Measurements from ENCODE around the gene WDR70.
"Not testable (repeated sequence)": the region's sequence is repeated elsewhere in the genome, so short reads cannot be mapped to it uniquely, and the experiment has no call there.

Gene WDR70

GRCh38 chr5:37771731-37772130 is 392.6 kb downstream of the WDR70 start:
- no peak for DNase-seq

- no peak for DNase-seq
Measured at GRCh38 chr5:37772255-37772654, 393.1 kb downstream of the WDR70 start.

GRCh38 chr5:37773809-37774208 is 394.7 kb downstream of the WDR70 start:
- DNase-seq = no peak

GRCh38 chr5:37774912-37775483 is 395.9 kb downstream of the WDR70 start:
- no peak for DNase-seq

GRCh38 chr5:37776826-37777225 is 397.7 kb downstream of the WDR70 start:
- DNase-seq = no peak

- DNase-seq = no peak
Measured at GRCh38 chr5:37777432-37778130, 398.5 kb downstream of the WDR70 start.

DNA sequence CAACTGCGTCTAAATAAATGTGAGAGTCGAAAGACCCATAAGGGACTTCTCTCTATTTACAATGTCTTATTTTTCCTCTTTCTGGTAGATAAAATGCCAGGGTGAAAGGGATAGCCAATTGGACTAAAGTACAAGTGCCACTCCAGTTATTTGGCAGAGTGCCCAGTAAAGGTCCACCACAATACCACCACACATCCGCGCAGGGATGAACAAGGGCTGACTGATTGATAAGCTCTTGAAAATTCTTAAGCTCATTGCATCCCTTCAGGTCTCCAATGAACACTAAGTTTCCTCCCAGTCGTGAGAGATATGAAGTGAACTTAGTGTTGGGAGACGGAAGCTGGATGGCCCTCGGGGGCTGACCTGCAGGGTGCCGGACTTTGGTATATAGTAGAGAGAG is 402.3 kb downstream of the WDR70 start:
- DNase-seq = not testable (repeated sequence)

DNA sequence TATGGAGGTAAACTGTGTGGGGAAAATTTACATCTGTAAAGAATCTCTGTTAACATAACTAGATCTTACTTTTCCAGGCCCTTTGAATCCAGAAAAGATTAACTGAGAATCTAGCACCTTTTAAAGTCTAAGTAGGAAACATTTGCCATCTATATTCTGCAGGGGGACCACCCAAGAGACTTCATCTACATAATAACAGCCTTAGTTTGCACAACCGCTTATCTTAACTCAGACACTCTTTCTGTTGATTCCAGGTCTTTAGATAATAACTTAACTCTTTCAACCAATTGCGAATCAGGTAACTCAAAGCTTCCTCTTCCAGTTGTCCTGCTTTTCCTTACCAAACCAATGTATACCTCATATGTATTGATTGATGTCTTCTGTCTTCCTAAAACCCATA is 407.3 kb downstream of the WDR70 start:
- DNase-seq = no peak

DNA sequence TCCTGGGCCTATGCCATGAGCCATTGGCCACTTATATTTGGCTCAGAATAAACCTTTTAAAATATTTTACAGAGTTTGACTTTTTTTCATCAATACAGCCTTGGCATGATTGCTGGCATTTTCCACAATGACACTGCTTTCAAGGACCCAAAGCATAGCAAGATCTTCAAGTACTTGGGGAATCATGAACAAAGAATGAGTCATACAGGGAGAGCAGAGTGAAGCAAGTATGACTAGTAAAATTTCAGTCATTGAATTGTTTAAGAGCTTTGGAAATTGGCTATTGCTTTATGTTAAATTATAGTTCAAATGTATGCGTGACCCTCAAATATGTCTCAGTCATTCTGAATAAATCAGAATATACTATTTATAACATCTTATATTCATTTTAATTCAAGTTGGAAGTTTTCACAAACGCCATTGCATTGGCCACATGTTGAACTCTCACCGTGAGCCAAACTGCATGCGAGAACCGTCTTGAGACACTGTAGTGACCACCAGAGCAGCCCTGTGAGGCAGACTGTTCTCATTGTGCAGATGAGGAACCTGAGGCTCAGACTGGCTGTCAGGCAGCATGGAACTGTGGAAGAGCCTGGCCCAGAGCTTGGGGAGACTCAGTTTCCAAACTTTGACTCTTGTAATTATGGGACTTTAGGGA is 407.9 kb downstream of the WDR70 start:
- DNase-seq = no peak

- DNase-seq = no peak
Measured at GRCh38 chr5:37787742-37788141, 408.6 kb downstream of the WDR70 start.

GRCh38 chr5:37789991-37790390 is 410.9 kb downstream of the WDR70 start:
- no peak for DNase-seq

GRCh38 chr5:37791321-37791720 is 412.2 kb downstream of the WDR70 start:
- no peak for DNase-seq

DNA sequence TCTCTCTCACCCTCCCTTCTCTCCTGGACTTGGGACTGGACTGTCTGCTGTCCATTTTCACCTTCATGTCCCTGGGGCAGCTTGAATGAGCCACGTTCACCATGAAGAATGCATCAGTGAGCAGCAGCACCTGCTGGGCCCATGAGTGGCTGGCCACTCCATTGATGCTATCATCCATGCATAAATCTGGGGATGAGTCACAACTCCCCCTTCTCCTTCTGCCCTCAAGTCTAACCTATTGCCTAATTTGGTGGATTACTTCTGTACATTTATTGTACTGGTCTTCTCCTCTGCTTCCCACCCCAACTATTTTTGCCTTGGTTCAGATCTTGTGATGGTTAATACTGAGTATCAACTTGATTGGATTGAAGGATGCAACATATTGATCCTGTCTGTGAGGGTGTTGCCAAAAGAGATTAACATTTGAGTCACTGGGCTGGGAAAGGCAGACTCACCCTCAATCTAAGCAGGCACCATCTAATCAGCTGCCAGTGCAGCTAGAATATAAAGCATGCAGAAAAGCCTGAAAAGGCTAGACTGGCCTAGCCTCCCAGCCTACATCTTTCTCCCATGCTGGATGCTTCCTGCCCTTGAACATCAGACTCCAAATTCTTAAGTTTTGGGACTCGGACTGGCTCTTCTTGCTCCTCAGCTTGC is 414.0 kb downstream of the WDR70 start:
- no peak for DNase-seq

DNA sequence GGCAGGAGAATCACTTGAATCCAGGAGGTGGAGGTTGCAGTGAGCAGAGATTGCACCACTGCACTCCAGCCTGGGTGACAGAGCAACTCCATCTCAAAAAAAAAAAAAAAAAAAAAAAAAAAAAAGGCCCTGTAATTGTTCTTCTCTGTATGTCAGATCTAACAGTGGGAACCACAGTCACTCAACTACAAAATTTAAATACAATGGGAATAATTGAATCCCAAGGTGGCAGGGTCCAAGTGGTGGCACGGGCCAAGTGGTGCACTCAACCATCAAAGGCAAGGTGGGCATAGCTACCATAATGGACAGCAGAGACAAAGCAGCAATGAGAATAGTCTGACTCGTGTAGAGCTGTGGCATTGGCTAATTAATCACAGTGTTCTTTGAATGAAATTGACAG is 416.2 kb downstream of the WDR70 start:
- DNase-seq = not testable (repeated sequence)

DNA sequence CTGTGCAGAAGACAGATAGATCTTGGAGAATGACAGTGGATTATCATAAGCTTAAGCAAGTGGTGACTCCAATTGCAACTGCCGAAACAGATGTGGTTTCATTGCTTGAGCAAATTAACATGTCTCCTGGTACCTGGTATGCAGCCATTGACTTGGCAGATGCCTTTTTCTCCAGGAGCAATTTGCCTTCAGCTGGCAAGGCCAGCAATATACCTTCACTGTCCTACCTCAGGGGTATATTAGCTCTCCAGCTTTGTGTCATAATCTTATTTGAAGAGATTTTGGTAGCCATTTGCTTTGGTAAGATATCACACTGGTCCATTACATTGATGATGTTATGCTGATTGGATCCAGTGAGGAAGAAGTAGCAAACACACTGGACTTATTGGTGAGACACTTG is 417.3 kb downstream of the WDR70 start:
- not testable (repeated sequence) for DNase-seq

GRCh38 chr5:37799865-37800421 is 420.8 kb downstream of the WDR70 start:
- DNase-seq = no peak

DNA sequence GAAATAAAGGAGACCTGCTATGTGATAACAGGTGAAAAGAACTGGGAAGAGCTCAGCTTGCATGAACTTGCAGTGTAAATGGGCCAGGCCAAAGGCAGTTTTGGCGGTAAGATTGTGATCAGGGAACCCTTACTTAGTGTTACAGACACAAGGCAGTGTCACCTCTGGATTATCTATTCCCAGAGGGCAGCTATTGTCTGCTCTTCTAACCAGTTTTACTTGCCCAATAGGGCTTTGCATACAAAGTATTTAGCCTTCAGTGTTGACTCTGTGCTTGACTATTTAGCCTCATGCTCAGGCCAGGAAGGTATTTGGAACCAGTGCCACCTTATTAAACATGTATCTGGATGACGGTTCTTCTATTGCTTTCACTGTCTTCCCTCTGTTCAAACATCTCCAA is 422.4 kb downstream of the WDR70 start:
- no peak for DNase-seq

All from retina (tissue), 1 donor.